Lung microvascular endothelial cell (primary cell): Measurements from ENCODE around the gene IFT172. TPM values are rescaled to one million over a fixed set of nuclear protein-coding genes. Genes with fewer than 3 reads are reported as not detected.
"Not testable (repeated sequence)": the region's sequence is repeated elsewhere in the genome, so short reads cannot be mapped to it uniquely, and the experiment has no call there.

Source experiments
- DNase-seq, 2 donors: peaks; one replicate each; pipeline versions ENCODE4 v3.0.0 to v3.0.0-alpha.2; 2010; ENCODE audit warnings: low read depth in 2 of 2
- total RNA-seq: library from RNA; depleted of rRNA; stranded (reverse); fragments of >200 nt; gene quantifications from 2 replicates; pipeline ENCODE4 v1.2.1, GENCODE V29; 2014

IFT172 gene
- total RNA-seq, 1 donor from 2014 or later = 8.5 TPM

GRCh38 chr2:27493948-27494283 lies 4.4 kb upstream of the IFT172 start:
- DNase-seq = no peak

DNA sequence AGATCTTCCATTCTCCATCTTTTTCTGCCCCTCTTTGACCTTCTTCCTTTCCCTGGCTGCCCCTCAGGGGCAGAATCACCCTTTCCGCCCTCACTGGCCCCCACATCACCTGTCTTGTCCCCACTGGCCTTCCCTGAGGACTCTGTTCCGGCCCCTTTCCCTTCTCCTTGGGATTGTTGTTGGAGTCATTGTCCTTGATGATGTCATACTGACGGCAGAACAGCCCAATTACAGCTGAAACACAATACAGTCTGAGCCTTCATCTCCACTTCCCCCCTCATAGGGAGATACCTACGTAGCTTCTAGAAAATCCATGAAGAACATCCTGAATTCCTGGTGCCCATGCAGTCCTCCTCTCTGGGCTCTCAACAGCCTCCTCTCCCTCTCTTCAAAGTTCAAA lies 3.0 kb upstream of the IFT172 start:
- no peak for DNase-seq

DNA sequence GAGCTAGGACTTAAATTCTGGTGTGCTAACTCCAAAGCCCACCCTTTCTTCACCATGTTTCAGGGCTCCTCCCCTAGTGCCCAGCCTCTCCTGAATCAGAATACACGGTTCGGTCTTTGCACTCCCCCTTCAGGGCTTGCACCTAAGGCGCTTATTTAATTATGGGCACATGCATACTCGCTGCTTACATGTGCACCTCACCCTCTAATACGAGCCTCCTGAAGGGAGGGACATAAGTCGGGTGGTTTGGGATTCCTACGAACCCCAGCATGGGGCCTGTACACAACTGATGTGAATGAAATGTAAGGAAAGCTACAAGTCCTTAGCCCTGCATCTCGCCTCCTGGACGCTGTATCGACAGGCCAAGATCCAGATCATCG lies 435 bp downstream of the IFT172 start:
- DNase-seq = peak; percentile 21 to 42

DNA sequence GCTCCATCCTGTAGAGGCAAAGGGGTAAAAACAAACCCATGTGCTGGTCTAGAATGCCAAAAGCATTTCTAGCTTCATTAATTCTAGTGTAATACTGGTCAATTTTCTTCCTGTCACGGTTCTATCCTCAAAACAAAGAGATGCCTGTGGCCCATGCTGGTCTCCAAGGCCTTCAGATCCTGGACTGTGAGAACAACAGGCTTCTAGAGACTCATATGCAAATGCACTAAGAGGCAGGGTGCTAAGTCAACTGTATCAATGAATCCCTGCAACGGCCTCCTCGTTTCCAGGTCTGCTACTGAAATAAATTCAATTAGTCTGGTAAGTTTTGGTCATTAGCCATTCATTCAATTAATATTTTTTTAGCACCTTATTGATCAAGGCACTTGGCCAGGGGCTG lies 4.0 kb downstream of the IFT172 start:
- DNase-seq = no peak

GRCh38 chr2:27471961-27472360 lies 17.6 kb downstream of the IFT172 start:
- DNase-seq = no peak

DNA sequence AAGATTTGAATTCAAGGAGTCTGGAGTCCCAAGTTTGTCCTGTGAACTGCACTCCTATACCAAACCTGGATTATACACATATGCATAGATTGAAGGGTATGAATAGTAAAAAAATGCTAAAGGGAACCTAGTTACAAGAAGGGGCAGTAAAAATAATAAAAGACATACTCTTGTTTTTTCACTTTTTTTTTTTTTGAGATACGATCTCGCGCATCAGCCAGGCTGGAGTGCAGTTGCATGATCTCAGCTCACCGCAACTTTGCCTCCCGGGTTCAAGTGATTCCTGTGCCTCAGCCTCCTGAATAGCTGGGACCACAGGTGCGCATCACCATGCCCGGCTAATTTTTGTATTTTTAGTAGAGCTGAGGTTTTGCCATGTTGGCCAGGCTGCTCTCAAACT lies 25.1 kb downstream of the IFT172 start:
- DNase-seq = no peak

GRCh38 chr2:27461118-27461517 lies 28.4 kb downstream of the IFT172 start:
- DNase-seq = peak in 1 of 2 donors; percentile 10

- DNase-seq = no peak
Measured at GRCh38 chr2:27453968-27454367, 35.6 kb downstream of the IFT172 start.

DNA sequence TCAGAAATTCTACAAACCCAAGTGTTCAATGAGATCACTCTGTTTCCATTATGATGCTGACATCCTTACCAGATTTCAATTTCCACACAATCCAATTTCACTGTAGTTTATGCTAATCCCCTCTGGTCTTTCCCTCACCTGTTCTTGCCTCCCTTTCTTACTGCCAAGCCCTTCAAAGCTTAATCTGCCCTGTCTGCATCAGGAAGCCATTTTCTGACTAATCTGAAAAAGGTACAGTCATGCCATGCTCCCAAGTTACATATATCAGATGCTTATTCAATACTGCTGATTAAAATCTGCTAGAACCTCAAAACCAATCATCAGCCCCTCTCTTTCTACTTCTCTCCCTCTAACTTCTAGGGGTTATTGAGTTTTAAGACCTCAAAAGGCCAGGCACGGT lies 38.4 kb downstream of the IFT172 start:
- DNase-seq = no peak

GRCh38 chr2:27448381-27448780 lies 41.2 kb downstream of the IFT172 start:
- DNase-seq = no peak

DNA sequence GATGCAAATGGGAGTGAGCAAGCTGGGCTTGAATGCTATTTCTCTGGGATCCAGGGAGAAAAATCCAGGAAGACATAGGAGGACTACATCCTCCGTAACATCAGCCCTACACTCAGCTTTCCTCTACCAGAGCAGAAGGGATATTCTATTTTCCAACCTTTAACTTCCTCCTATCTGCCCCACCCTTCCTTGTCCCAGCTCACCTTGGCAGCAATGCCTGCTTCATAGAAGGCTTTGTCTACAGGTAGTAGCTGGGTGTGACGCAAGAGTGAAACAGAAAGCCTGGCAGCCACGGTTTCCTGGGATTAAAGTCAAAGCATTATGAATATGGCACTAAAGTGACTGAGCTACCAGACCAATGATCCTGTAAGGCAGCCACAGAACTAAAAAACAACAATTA lies 43.5 kb downstream of the IFT172 start:
- no peak for DNase-seq

DNA sequence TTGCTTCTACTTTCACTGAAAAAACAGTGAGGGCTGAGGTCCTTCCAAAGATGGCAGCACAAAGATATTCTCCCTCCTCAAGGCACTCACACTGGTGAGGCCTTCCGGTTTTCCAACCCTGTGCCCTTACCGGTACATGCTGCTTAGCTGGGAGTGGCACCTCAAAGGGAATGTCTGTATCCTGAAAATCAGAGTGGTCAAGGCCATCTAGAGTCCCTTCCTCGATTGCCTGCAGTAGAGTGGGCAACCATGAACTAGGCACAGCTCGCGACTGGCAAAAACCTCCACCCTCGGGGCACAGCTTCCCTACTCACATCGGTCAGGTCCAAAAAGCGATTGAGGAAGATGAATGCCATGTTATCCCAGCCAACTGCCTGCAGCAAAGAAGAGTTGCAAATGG lies 43.9 kb downstream of the IFT172 start:
- no peak for DNase-seq

GRCh38 chr2:27445155-27445554 lies 44.4 kb downstream of the IFT172 start:
- no peak for DNase-seq

GRCh38 chr2:27442920-27443282 lies 46.6 kb downstream of the IFT172 start:
- DNase-seq = no peak

GRCh38 chr2:27441958-27442919 lies 47.3 kb downstream of the IFT172 start, which contains the start of gene KRTCAP3:
Gene KRTCAP3 (plus strand): TSS chr2:27442381. CDS start chr2:27442413, 32 bp downstream.
- no peak for DNase-seq

GRCh38 chr2:27441226-27441926 lies 48.2 kb downstream of the IFT172 start:
- DNase-seq = no peak

DNA sequence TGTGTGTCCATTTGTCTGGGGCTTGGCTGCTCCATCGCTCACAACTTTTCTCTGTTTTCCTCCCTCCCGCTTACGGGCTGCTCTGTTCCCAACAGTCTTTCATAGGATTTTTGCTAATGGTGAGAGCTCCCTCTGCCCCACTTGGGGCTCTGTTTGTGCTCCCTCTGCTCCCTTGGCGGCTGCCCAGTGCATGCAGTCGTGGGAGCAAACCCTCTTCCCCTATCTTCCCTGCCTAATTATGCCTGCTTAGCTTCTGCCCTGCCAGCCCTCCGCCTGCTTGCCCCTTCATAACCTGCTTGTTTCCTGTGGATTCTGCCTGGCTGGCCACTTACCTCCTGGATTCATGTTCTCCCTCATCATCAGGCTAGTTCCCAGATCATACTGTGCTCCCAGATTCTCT lies 53.9 kb downstream of the IFT172 start:
- no peak for DNase-seq

- DNase-seq = peak; percentile 75 to 90
Measured at GRCh38 chr2:27431395-27431794, 58.1 kb downstream of the IFT172 start.

DNA sequence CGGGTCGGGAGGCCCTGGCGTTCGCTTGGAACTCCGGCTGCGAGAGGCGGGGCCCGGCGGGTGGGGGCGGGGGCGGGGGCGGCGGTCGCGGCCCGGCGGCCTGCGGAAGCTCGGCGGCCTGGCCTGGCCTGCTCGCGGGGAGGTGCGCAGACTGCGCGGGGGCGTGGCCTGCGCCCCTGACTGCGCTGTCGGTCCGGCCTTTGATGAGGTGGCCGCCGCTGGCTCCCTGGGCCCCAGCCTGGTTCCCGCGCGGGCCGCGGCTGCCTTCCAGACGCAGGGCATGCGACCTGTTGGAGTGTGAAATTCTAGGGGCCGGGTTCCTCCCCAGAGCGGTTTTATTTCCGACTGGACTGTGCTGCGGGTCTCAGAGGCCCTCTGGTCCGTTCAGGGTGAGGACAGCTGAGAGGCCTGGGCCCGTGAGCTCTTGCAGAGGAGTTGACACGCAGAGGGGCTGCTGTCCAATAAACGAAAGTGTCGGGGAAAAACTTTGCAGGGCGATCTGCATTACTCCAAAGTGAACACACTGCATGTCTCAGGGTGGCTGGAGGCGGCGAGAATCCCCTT lies 60.5 kb downstream of the IFT172 start:
- peak; percentile 90 to 91 for DNase-seq

GRCh38 chr2:27428213-27428977 lies 61.1 kb downstream of the IFT172 start, which contains the start of gene NRBP1:
Gene NRBP1 (plus strand): TSS chr2:27428631. CDS start chr2:27433274, 4,643 bp downstream.
- peak; percentile 92 for DNase-seq

- no peak for DNase-seq
Measured at GRCh38 chr2:27427863-27428212, 61.7 kb downstream of the IFT172 start.

DNA sequence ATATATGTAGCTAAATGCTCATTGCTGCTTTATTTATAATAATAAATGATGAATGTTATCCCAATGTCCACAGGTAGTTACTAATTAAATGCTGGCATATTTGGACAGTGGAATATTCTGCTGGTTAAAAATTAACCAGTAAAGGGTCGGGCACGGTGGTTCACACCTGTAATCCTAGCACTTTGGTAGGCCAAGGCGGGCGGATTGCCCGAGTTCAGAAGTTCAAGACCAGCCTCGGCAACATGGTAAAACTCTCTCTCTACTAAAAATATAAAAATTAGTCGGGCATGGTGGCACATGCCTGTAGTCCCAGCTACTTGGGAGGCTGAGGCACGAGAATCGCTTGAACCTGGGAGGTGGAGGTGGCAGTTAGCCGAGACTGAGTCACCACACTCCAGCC lies 64.5 kb downstream of the IFT172 start:
- DNase-seq = not testable (repeated sequence)
